Measurements from ENCODE around the gene DLX2.

The DLX2 gene

GRCh38 chr2:172107690-172108586 lies 5.2 kb upstream of the DLX2 start:
- DNase-seq = no peak

- DNase-seq = no peak
These were observed 3.6 kb upstream of the DLX2 start for GRCh38 chr2:172106108-172106961.

- no peak for DNase-seq
These were observed 2.9 kb upstream of the DLX2 start for GRCh38 chr2:172105471-172106107.

GRCh38 chr2:172103471-172104272 lies 972 bp upstream of the DLX2 start:
- DNase-seq = peak; percentile 67

GRCh38 chr2:172101821-172102390 lies 794 bp downstream of the DLX2 start:
- no peak for DNase-seq

- DNase-seq = no peak
These were observed 1.5 kb downstream of the DLX2 start for GRCh38 chr2:172100935-172101820.

GRCh38 chr2:172100080-172100934 lies 2.4 kb downstream of the DLX2 start:
- no peak for DNase-seq

GRCh38 chr2:172099472-172100079 lies 3.1 kb downstream of the DLX2 start:
- no peak for DNase-seq

- no peak for DNase-seq
These were observed 3.8 kb downstream of the DLX2 start for GRCh38 chr2:172098650-172099471.

GRCh38 chr2:172098287-172098649 lies 4.4 kb downstream of the DLX2 start:
- DNase-seq = no peak

GRCh38 chr2:172097557-172098131 lies 5.1 kb downstream of the DLX2 start:
- no peak for DNase-seq

GRCh38 chr2:172096626-172097547 lies 5.8 kb downstream of the DLX2 start:
- no peak for DNase-seq

GRCh38 chr2:172095905-172096625 lies 6.6 kb downstream of the DLX2 start:
- DNase-seq = no peak

- peak; percentile 77 for DNase-seq
These were observed 7.4 kb downstream of the DLX2 start for GRCh38 chr2:172095146-172095904.

- DNase-seq = no peak
These were observed 8.2 kb downstream of the DLX2 start for GRCh38 chr2:172094294-172095145.
